Ecto neural progenitor cell (in vitro differentiated cells): Measurements from ENCODE around the gene PFKL.

Experiments used
- DNase-seq: peaks from one replicate; pipeline ENCODE4 v3.0.0-alpha.2; 2018; ENCODE audit warnings: low spot score

Gene PFKL

GRCh38 chr21:44364151-44365053 lies 64.5 kb downstream of the PFKL start:
- peak; percentile 46 for DNase-seq

GRCh38 chr21:44365251-44365966 lies 65.6 kb downstream of the PFKL start:
- peak; percentile 42 for DNase-seq

- peak; percentile 39 for DNase-seq
Observed at GRCh38 chr21:44365967-44366585, 66.2 kb downstream of the PFKL start.

GRCh38 chr21:44366586-44367211 lies 66.8 kb downstream of the PFKL start:
- DNase-seq = no peak

GRCh38 chr21:44368711-44369446 lies 69.0 kb downstream of the PFKL start:
- peak; percentile 53 for DNase-seq

GRCh38 chr21:44370027-44370735 lies 70.3 kb downstream of the PFKL start:
- DNase-seq = peak; percentile 70

- no peak for DNase-seq
Observed at GRCh38 chr21:44370786-44371410, 71.0 kb downstream of the PFKL start.

- no peak for DNase-seq
Observed at GRCh38 chr21:44371596-44371995, 71.7 kb downstream of the PFKL start.

GRCh38 chr21:44372616-44373015 lies 72.8 kb downstream of the PFKL start:
- DNase-seq = no peak

GRCh38 chr21:44374601-44375280 lies 74.9 kb downstream of the PFKL start:
- no peak for DNase-seq

- no peak for DNase-seq
Observed at GRCh38 chr21:44375281-44375651, 75.4 kb downstream of the PFKL start.

GRCh38 chr21:44375761-44376241 lies 75.9 kb downstream of the PFKL start:
- DNase-seq = peak; percentile 38

GRCh38 chr21:44376606-44377005 lies 76.8 kb downstream of the PFKL start:
- DNase-seq = no peak
